ENCODE results near the gene RAD51B. TPM values are rescaled to one million over a fixed set of nuclear protein-coding genes. Genes with fewer than 3 reads are reported as not detected.
A peak's percentile ranks its signal among the peaks of the same experiment; 100 is the strongest.

The RAD51B gene
- total and polyA plus RNA-seq, 2 of the 13 experiments (the other 11 are each of a cell fraction or from before 2014, with no cell fraction given) = 7.0 to 9.5 TPM

DNA sequence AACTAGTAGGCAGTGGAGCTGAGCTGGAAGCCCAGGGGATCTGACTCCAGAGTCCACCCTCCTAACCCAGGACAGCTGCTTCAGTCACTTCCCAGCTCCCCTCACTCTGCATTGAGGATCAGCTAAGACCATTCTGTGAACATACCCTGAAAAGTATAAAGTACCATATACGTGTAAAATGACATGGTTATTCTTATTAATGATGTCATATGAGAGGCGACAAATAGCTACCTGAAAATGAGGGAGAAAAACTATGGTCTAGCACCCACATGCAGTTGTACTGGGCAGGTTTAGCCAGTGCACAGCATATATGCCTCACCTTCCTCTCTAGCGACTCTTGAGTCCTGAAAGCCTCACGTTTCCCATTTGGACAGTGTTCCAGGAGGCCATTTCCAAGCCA is 461.9 kb downstream of the RAD51B start:
- CTCF ChIA-PET (ENCODE audit: low intra/inter-chr PET ratio, low total read pairs) = no interaction called here
- POLR2A ChIA-PET = no interaction called here

DNA sequence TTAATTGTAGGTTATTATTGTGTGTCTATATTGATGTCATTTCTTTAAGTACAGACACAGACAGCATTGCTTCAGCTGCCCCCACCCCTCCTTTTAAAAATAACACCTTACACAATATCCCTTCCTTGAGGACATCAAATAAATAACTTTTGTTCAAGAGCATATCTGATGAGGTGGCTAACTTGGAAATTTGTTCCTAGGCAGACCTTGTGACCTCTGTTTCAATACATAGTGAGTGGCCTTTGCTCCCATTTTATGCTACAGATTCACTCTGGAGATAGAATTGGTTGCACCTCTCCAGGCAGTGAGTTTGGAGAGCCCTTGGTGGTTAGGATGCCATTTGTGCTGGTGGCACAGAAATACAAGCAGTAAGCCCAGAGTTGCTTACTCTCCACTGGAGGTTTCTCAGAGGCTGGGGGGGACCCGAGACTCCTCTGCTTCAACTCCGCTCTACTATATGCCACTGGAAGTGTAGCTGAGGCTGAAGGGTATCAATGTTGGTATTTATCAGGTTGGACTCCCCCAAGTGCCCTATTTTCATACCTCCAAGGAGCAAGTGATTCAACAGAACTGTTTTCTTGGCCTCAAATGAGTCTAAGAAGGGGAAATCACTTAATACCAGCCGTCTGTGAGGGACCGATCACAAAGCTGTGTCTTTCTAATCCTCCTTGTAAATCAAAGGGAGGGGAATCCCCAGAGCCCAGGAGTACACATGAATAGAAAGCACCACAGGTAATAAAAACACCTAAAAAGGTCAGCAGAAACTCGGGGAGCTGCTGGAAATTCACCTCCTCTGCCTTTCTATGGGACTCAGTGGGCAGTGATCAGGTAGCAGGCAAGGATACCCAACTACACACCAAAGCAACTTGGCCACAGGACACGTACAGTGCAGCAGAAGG is 463.1 kb downstream of the RAD51B start:
- Histone ChIP-seq H3K79me2 (ENCODE audit: insufficient read depth, low read length) (no peaks in the 10 kb centered on the region), H3K4me2 (ENCODE audit: low read depth, low read length) (no peak overlapping the region), H4K20me1 (ENCODE audit: insufficient read depth, low read length) (no peaks in the 10 kb centered on the region), H2AFZ (ENCODE audit: low read length) (no peak overlapping the region), H3K27ac (ENCODE audit: extremely low read length, insufficient read depth, low read length) (no peak overlapping the region), H3K4me1 (ENCODE audit: insufficient read depth, low read length) (peaks cover 68% of the 10 kb centered on the region), H3K9me3 (ENCODE audit: low read length) (no peaks in the 10 kb centered on the region), H3K4me3 (replicated peaks in 1 of 3; ENCODE audit: insufficient read depth in 1 of 3, low read depth in 2 of 3, low read length in 3 of 3) (no peak overlapping the region), H3K36me3 (replicated peaks in 1 of 2; ENCODE audit: control insufficient read depth in 1 of 2, insufficient read depth in 2 of 2, low read length in 2 of 2) (no peaks in the 10 kb centered on the region), H3K9ac (ENCODE audit: insufficient read depth, low read depth, low read length) (no peak overlapping the region), H3K27me3 (ENCODE audit: control insufficient read depth in 1 of 2, insufficient read depth in 2 of 2, low read length in 2 of 2) (no peaks in the 10 kb centered on the region)
- TF ChIP-seq PPARG (CRISPR knock-in tag; conservative IDR thresholded peaks at IDR 0.05) = peak; percentile 48; the same call in 1 of the 2 replicates
- TF ChIP-seq CREM (IDR thresholded peaks at IDR 0.05) = peak; percentile 33; the same call in 1 of the 2 replicates
- no peak for TF ChIP-seq CREM (CRISPR knock-in tag; IDR thresholded peaks at IDR 0.05)
- TF ChIP-seq BCL6 (CRISPR knock-in tag; IDR thresholded peaks at IDR 0.05) = 0 out of 2 replicates have a peak, but pooled peaks have one; percentile 30
- peak; percentile 57 for TF ChIP-seq HNF4A (CRISPR knock-in tag; IDR thresholded peaks at IDR 0.05)
- TF ChIP-seq NR2F6 (IDR thresholded peaks at IDR 0.05) = peak; percentile 60; the same call in 1 of the 2 replicates
- TF ChIP-seq NR2F6 (CRISPR knock-in tag; IDR thresholded peaks at IDR 0.05) = 0 out of 2 replicates have a peak, but pooled peaks have one; percentile 23
- no peak for TF ChIP-seq ZNF570 (CRISPR knock-in tag; IDR thresholded peaks at IDR 0.05; ENCODE audit: borderline replicate concordance)
- TF ChIP-seq SOX13 (IDR thresholded peaks at IDR 0.05) = no peak
- TF ChIP-seq SOX13 (CRISPR knock-in tag; conservative IDR thresholded peaks at IDR 0.05 in 1 of 2, IDR thresholded peaks at IDR 0.05 in 1 of 2) = 0 out of 4 replicates have a peak, but pooled peaks of 1 of the 2 experiments have one; percentile 17
- TF ChIP-seq ZFP36L2 (CRISPR knock-in tag; IDR thresholded peaks at IDR 0.05) = no peak
- TF ChIP-seq POGZ (CRISPR knock-in tag; IDR thresholded peaks at IDR 0.05) = no peak
- no peak for TF ChIP-seq FOSL2 (CRISPR knock-in tag; IDR thresholded peaks at IDR 0.05)
- TF ChIP-seq, protein P1, sequence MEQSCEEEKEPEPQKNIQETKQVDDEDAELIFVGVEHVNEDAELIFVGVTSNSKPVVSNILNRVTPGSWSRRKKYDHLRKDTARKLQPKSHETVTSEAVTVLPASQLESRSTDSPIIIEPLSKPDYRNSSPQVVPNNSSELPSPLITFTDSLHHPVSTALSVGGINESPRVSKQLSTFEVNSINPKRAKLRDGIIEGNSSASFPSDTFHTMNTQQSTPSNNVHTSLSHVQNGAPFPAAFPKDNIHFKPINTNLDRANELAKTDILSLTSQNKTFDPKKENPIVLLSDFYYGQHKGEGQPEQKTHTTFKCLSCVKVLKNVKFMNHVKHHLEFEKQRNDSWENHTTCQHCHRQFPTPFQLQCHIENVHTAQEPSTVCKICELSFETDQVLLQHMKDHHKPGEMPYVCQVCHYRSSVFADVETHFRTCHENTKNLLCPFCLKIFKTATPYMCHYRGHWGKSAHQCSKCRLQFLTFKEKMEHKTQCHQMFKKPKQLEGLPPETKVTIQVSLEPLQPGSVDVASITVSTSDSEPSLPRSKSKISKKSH (CRISPR knock-in tag; IDR thresholded peaks at IDR 0.05; ENCODE audit: borderline replicate concordance) = no peak
- TF ChIP-seq, protein P2, sequence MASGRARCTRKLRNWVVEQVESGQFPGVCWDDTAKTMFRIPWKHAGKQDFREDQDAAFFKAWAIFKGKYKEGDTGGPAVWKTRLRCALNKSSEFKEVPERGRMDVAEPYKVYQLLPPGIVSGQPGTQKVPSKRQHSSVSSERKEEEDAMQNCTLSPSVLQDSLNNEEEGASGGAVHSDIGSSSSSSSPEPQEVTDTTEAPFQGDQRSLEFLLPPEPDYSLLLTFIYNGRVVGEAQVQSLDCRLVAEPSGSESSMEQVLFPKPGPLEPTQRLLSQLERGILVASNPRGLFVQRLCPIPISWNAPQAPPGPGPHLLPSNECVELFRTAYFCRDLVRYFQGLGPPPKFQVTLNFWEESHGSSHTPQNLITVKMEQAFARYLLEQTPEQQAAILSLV (CRISPR knock-in tag; IDR thresholded peaks at IDR 0.05; ENCODE audit: borderline replicate concordance) = no peak
- CTCF ChIA-PET (ENCODE audit: low intra/inter-chr PET ratio, low total read pairs) = no interaction called here
- POLR2A ChIA-PET = no interaction called here
- 86% methylated on average over 6 of the region's 6 CpGs for WGBS (ENCODE audit: low lambda C conversion rate)
- in situ Hi-C loops (cut with HindIII; ENCODE audit: extremely low pct_ligation_motif_present, low pct_unique_long_range_greater_than_20kb) (no loop called here), intact Hi-C loops (cut with micrococcal nuclease; ENCODE audit: unreplicated experiment) (no loop called here)
- no TSS peak for BruUV-seq (replicated peaks)
- ATAC-seq = peak; percentile 33; the same call in 1 of the 3 replicates
- peak; percentile 65 for FAIRE-seq
- DNase-seq (ENCODE audit: low spot score) = peak; percentile 42

More for the DNA sequence above, 461.9 kb downstream of the RAD51B start:
- BruUV-seq (replicated peaks) = no TSS peak
- H3K9me3 ChIP-seq (ENCODE audit: low read length) = no peaks in the 10 kb centered on the region
- 92% methylated on average over 4 of the region's 4 CpGs for WGBS (ENCODE audit: low lambda C conversion rate)
- ATAC-seq (no peak), FAIRE-seq (no peak), DNase-seq (ENCODE audit: low spot score) (no peak)
- no peak overlapping the region for H3K4me2 ChIP-seq (ENCODE audit: low read depth, low read length)
- no peaks in the 10 kb centered on the region for H4K20me1 ChIP-seq (ENCODE audit: insufficient read depth, low read length)
- no peak overlapping the region for H3K4me3 ChIP-seq (replicated peaks in 1 of 3; ENCODE audit: insufficient read depth in 1 of 3, low read depth in 2 of 3, low read length in 3 of 3)
- TF ChIP-seq FOSL1 (CRISPR knock-in tag; IDR thresholded peaks at IDR 0.05; ENCODE audit: borderline replicate concordance) (no peak), ATF7 (IDR thresholded peaks at IDR 0.05) (peak; percentile 66), ATF7 (CRISPR knock-in tag; IDR thresholded peaks at IDR 0.05) (no peak)
- intact Hi-C loops (cut with micrococcal nuclease; ENCODE audit: unreplicated experiment) (no loop called here), in situ Hi-C loops (cut with HindIII; ENCODE audit: extremely low pct_ligation_motif_present, low pct_unique_long_range_greater_than_20kb) (no loop called here)
- H3K79me2 ChIP-seq (ENCODE audit: insufficient read depth, low read length) = no peaks in the 10 kb centered on the region
- H3K36me3 ChIP-seq (replicated peaks in 1 of 2; ENCODE audit: control insufficient read depth in 1 of 2, insufficient read depth in 2 of 2, low read length in 2 of 2) = no peaks in the 10 kb centered on the region
- H3K27ac ChIP-seq (ENCODE audit: extremely low read length, insufficient read depth, low read length) = no peak overlapping the region
- no peaks in the 10 kb centered on the region for H3K27me3 ChIP-seq (ENCODE audit: control insufficient read depth in 1 of 2, insufficient read depth in 2 of 2, low read length in 2 of 2)
- no peak overlapping the region for H2AFZ ChIP-seq (ENCODE audit: low read length)
- no peak overlapping the region for H3K9ac ChIP-seq (ENCODE audit: insufficient read depth, low read depth, low read length)
- peaks cover 69% of the 10 kb centered on the region for H3K4me1 ChIP-seq (ENCODE audit: insufficient read depth, low read length)

Data from HepG2 (cell line).